ENCODE data around the gene CELA2B. TPM values are rescaled to one million over a fixed set of nuclear protein-coding genes. Genes with fewer than 3 reads are reported as not detected.

CELA2B gene
- total and polyA plus RNA-seq, 2 donors (not counting 1 experiment from before 2014, with no cell fraction given) = not detected

- Histone ChIP-seq H3K27me3 (replicated peaks in 1 of 4; ENCODE audit: control extremely low read depth in 1 of 4, control insufficient read depth in 3 of 4, insufficient read depth in 4 of 4, low read length in 3 of 4) (no peaks in the 10 kb centered on the region), H3K79me2 (ENCODE audit: control insufficient read depth, insufficient read depth, low read length) (no peaks in the 10 kb centered on the region), H3K4me2 (replicated peaks; ENCODE audit: low read depth, low read length, poor library complexity, severe bottlenecking) (no peak overlapping the region), H4K20me1 (ENCODE audit: control insufficient read depth, insufficient read depth, low read length, poor library complexity, severe bottlenecking) (no peaks in the 10 kb centered on the region), H3K36me3 (replicated peaks in 1 of 2; ENCODE audit: control extremely low read depth in 1 of 2, control insufficient read depth in 1 of 2, extremely low read depth in 1 of 2, insufficient read depth in 2 of 2, low read length in 1 of 2) (peaks cover 6 to 37% of the 10 kb centered on the region in 2 experiments), H3K4me3 (ENCODE audit: control extremely low read depth in 1 of 5, extremely low read depth in 1 of 5, insufficient read depth in 1 of 5, low read depth in 2 of 5, low read length in 4 of 5) (no peak overlapping the region), H3K27ac (ENCODE audit: low read length in 2 of 2) (no peak overlapping the region), H3K9ac (ENCODE audit: low read length) (no peak overlapping the region), H3K4me1 (ENCODE audit: control insufficient read depth in 2 of 2, insufficient read depth in 2 of 2, low read length in 2 of 2) (no peaks in the 10 kb centered on the region), H3K9me3 (ENCODE audit: control extremely low read depth in 1 of 3, control insufficient read depth in 2 of 3, insufficient read depth in 1 of 3, low read length in 2 of 3) (no peaks in the 10 kb centered on the region), H2AFZ (ENCODE audit: insufficient read depth, low read depth, low read length, poor library complexity, severe bottlenecking) (no peak overlapping the region)
- ATAC-seq (ENCODE audit: low read depth) (no peak), DNase-seq (no peak)
- ChIA-PET POLR2A (no interaction called here), CTCF (no interaction called here)
- intact Hi-C loops (cut with micrococcal nuclease) = no loop called here
- Mint-ChIP-seq H3K9me3 (ENCODE audit: insufficient read depth) (no peaks in the 10 kb centered on the region), H3K4me1 (no peaks in the 10 kb centered on the region), H3K27me3 (no peaks in the 10 kb centered on the region), H3K27ac (no peak overlapping the region), H3K4me3 (no peak overlapping the region)
- no peak for TF ChIP-seq EZH2 (IDR thresholded peaks at IDR 0.05; ENCODE audit: borderline replicate concordance, insufficient read depth, low read depth, low read length, poor library complexity, severe bottlenecking)
- TF ChIP-seq, protein P1, sequence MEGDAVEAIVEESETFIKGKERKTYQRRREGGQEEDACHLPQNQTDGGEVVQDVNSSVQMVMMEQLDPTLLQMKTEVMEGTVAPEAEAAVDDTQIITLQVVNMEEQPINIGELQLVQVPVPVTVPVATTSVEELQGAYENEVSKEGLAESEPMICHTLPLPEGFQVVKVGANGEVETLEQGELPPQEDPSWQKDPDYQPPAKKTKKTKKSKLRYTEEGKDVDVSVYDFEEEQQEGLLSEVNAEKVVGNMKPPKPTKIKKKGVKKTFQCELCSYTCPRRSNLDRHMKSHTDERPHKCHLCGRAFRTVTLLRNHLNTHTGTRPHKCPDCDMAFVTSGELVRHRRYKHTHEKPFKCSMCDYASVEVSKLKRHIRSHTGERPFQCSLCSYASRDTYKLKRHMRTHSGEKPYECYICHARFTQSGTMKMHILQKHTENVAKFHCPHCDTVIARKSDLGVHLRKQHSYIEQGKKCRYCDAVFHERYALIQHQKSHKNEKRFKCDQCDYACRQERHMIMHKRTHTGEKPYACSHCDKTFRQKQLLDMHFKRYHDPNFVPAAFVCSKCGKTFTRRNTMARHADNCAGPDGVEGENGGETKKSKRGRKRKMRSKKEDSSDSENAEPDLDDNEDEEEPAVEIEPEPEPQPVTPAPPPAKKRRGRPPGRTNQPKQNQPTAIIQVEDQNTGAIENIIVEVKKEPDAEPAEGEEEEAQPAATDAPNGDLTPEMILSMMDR (IDR thresholded peaks at IDR 0.05) = no peak
- WGBS (ENCODE audit: insufficient coverage) = 100% methylated on average over 4 of the region's 5 CpGs
These were observed 16.7 kb downstream of the CELA2B start for GRCh38 chr1:15492596-15492995.

- Histone ChIP-seq H3K4me3 (ENCODE audit: control extremely low read depth in 1 of 5, extremely low read depth in 1 of 5, insufficient read depth in 1 of 5, low read depth in 2 of 5, low read length in 4 of 5) (no peak overlapping the region), H3K4me1 (ENCODE audit: control insufficient read depth in 2 of 2, insufficient read depth in 2 of 2, low read length in 2 of 2) (no peaks in the 10 kb centered on the region), H2AFZ (ENCODE audit: insufficient read depth, low read depth, low read length, poor library complexity, severe bottlenecking) (no peak overlapping the region), H3K27ac (ENCODE audit: low read length in 2 of 2) (no peak overlapping the region), H4K20me1 (ENCODE audit: control insufficient read depth, insufficient read depth, low read length, poor library complexity, severe bottlenecking) (no peaks in the 10 kb centered on the region), H3K9ac (ENCODE audit: low read length) (no peak overlapping the region), H3K9me3 (ENCODE audit: control extremely low read depth in 1 of 3, control insufficient read depth in 2 of 3, insufficient read depth in 1 of 3, low read length in 2 of 3) (peaks cover 0 to 3% (median 0%) of the 10 kb centered on the region in 3 donors), H3K27me3 (replicated peaks in 1 of 4; ENCODE audit: control extremely low read depth in 1 of 4, control insufficient read depth in 3 of 4, insufficient read depth in 4 of 4, low read length in 3 of 4) (no peaks in the 10 kb centered on the region), H3K4me2 (replicated peaks; ENCODE audit: low read depth, low read length, poor library complexity, severe bottlenecking) (no peak overlapping the region), H3K36me3 (replicated peaks in 1 of 2; ENCODE audit: control extremely low read depth in 1 of 2, control insufficient read depth in 1 of 2, extremely low read depth in 1 of 2, insufficient read depth in 2 of 2, low read length in 1 of 2) (peaks cover 6 to 40% of the 10 kb centered on the region in 2 experiments), H3K79me2 (ENCODE audit: control insufficient read depth, insufficient read depth, low read length) (no peaks in the 10 kb centered on the region)
- ChIA-PET POLR2A (no interaction called here), CTCF (no interaction called here)
- TF ChIP-seq, protein P1 (IDR thresholded peaks at IDR 0.05) = no peak
- no peak for TF ChIP-seq EZH2 (IDR thresholded peaks at IDR 0.05; ENCODE audit: borderline replicate concordance, insufficient read depth, low read depth, low read length, poor library complexity, severe bottlenecking)
- intact Hi-C loops (cut with micrococcal nuclease) = no loop called here
- ATAC-seq (ENCODE audit: low read depth) (no peak), DNase-seq (no peak)
- WGBS (ENCODE audit: insufficient coverage) = 98% methylated on average over 8 of the region's 9 CpGs
- H3K27ac Mint-ChIP-seq = no peak overlapping the region
- no peaks in the 10 kb centered on the region for H3K9me3 Mint-ChIP-seq (ENCODE audit: insufficient read depth)
- H3K4me3 Mint-ChIP-seq = no peak overlapping the region
- H3K27me3 Mint-ChIP-seq = no peaks in the 10 kb centered on the region
- no peaks in the 10 kb centered on the region for H3K4me1 Mint-ChIP-seq
These were observed 18.0 kb downstream of the CELA2B start for GRCh38 chr1:15493869-15494390.
